H1 (cell line): ENCODE results near the gene C16orf95. TPM values are rescaled to one million over a fixed set of nuclear protein-coding genes. Genes with fewer than 3 reads are reported as not detected.

ENCODE experiments used
- CTCF ChIA-PET: fragments of 300-600 bp; sonication (Branson Sonifier 250); formaldehyde crosslinking; loops from one replicate; lab custom pipeline; 2021; ENCODE audit not compliant: partially characterized antibody; lab: Charles Lee
- POLR2A ChIA-PET: fragments of 300-600 bp; sonication (Branson Sonifier 250); formaldehyde crosslinking; loops from one replicate; lab custom pipeline; 2021; ENCODE audit warnings: inconsistent platforms; ENCODE audit not compliant: partially characterized antibody; lab: Charles Lee
- DNase-seq, 2 experiments: peaks; one replicate each; pipeline versions ENCODE4 v3.0.0 to v3.0.0-alpha.2; 2010 to 2022; ENCODE audit warnings: low spot score in 2 of 2, low read depth in 1 of 2, mixed read lengths in 1 of 2
- FAIRE-seq: peaks from 2 replicates; lab custom pipeline; 2011; peaks lifted over from hg19 to GRCh38; lab: Jason Lieb, UNC
- H2AFZ ChIP-seq: 2 replicates; pipeline ENCODE4 v1.8.1; 2012; ENCODE audit warnings: low read length, inconsistent platforms
- H2AK5ac ChIP-seq: 2 replicates; pipeline ENCODE4 v1.6.1; 2013; ENCODE audit warnings: low read depth, low read length
- H2BK120ac ChIP-seq: replicated peaks from 2 replicates; pipeline ENCODE3; 2013; ENCODE audit warnings: low read depth, low read length, inconsistent platforms
- H2BK12ac ChIP-seq: 2 replicates; pipeline ENCODE4 v1.6.1; 2013; ENCODE audit warnings: low read depth, low read length
- H2BK15ac ChIP-seq: 2 replicates; pipeline ENCODE4 v1.6.1; 2013; ENCODE audit warnings: low read length
- H2BK20ac ChIP-seq: 2 replicates; pipeline ENCODE4 v1.6.1; 2013; ENCODE audit warnings: low read length
- H2BK5ac ChIP-seq: 2 replicates; pipeline ENCODE4 v1.6.1; 2013; ENCODE audit warnings: low read depth, low read length
- H3K14ac ChIP-seq: 2 replicates; pipeline ENCODE4 v1.6.1; 2013; ENCODE audit warnings: inconsistent platforms; ENCODE audit not compliant: insufficient read length
- H3K18ac ChIP-seq: 2 replicates; pipeline ENCODE4 v1.6.1; 2013; ENCODE audit warnings: low read length; ENCODE audit errors: extremely low read depth
- H3K23ac ChIP-seq: 2 replicates; pipeline ENCODE4 v1.6.1; 2013; ENCODE audit warnings: inconsistent platforms; ENCODE audit not compliant: insufficient read length
- H3K23me2 ChIP-seq: 2 replicates; pipeline ENCODE4 v1.6.1; 2013; ENCODE audit warnings: low read depth, low read length
- H3K27ac ChIP-seq: 2 replicates; pipeline ENCODE4 v1.6.1; 2011; ENCODE audit warnings: low read depth, low read length, inconsistent platforms
- H3K27me3 ChIP-seq, 4 experiments: replicated peaks in 1 of 4; 1 replicate in 1 of 4; 2 replicates in 3 of 4; pipeline versions ENCODE4 v1.6.1 to v1.8.1; 2011 to 2013; ENCODE audit warnings: low read length in 3 of 4, mild to moderate bottlenecking in 3 of 4, inconsistent platforms in 2 of 4, mixed read lengths in 2 of 4, moderate library complexity in 1 of 4; ENCODE audit not compliant: control insufficient read depth in 3 of 4, insufficient read depth in 3 of 4; ENCODE audit errors: extremely low read depth in 1 of 4
- H3K36me3 ChIP-seq, 4 experiments: 2 replicates each; pipeline versions ENCODE4 v1.6.1 to v1.8.1; 2011 to 2013; ENCODE audit warnings: mild to moderate bottlenecking in 4 of 4, low read length in 3 of 4, moderate library complexity in 2 of 4, control low read depth in 1 of 4, inconsistent platforms in 1 of 4; ENCODE audit not compliant: insufficient read depth in 4 of 4, control insufficient read depth in 2 of 4
- H3K4ac ChIP-seq: replicated peaks from 2 replicates; pipeline ENCODE3; 2013; ENCODE audit warnings: low read length, low read depth, mixed read lengths, inconsistent platforms; ENCODE audit not compliant: insufficient read length
- H3K4me1 ChIP-seq, 4 experiments: replicated peaks in 1 of 4; 1 replicate in 1 of 4; 2 replicates in 3 of 4; pipeline versions ENCODE4 v1.6.1 to v1.8.1; 2011 to 2013; ENCODE audit warnings: low read length in 3 of 4, inconsistent platforms in 2 of 4, mixed read lengths in 1 of 4; ENCODE audit not compliant: insufficient read depth in 4 of 4, control insufficient read depth in 3 of 4
- H3K4me2 ChIP-seq, 2 experiments: 2 replicates each; pipeline versions ENCODE4 v1.6.1 to v1.8.1; 2011 to 2013; ENCODE audit warnings: low read depth in 2 of 2, low read length in 2 of 2, control low read depth in 1 of 2, inconsistent platforms in 1 of 2, mild to moderate bottlenecking in 1 of 2; ENCODE audit not compliant: insufficient read depth in 1 of 2
- H3K4me3 ChIP-seq, 4 experiments: fragments of 200-600, 300-600 bp in 1 of 4; sonication (generic), shearing (Covaris generic), sonication (Bioruptor Twin) in 1 of 4; 2 replicates each; pipeline versions ENCODE4 v1.5.1 to v1.8.1; 2011 to 2016; ENCODE audit warnings: low read length in 4 of 4, low read depth in 3 of 4, control low read depth in 2 of 4, inconsistent platforms in 2 of 4, mild to moderate bottlenecking in 2 of 4, mixed read lengths in 1 of 4, moderate library complexity in 1 of 4; ENCODE audit not compliant: insufficient read depth in 2 of 4; ENCODE audit errors: extremely low read depth in 1 of 4
- H3K56ac ChIP-seq: replicated peaks from 2 replicates; pipeline ENCODE3; 2013; ENCODE audit warnings: low read depth, mild to moderate bottlenecking, mixed read lengths, low read length, inconsistent platforms; ENCODE audit not compliant: insufficient read length
- H3K79me1 ChIP-seq: 2 replicates; pipeline ENCODE4 v1.6.1; 2013; ENCODE audit warnings: low read depth, low read length, control low read depth
- H3K79me2 ChIP-seq, 2 experiments: 2 replicates each; pipeline versions ENCODE4 v1.6.1 to v1.8.1; 2012 to 2013; ENCODE audit warnings: low read length in 2 of 2, mild to moderate bottlenecking in 2 of 2, inconsistent platforms in 1 of 2; ENCODE audit not compliant: insufficient read depth in 2 of 2, control insufficient read depth in 1 of 2
- H3K9ac ChIP-seq, 4 experiments: replicated peaks in 1 of 4; 1 replicate in 1 of 4; 2 replicates in 3 of 4; pipeline versions ENCODE4 v1.6.1 to v1.8.1; 2011 to 2013; ENCODE audit warnings: low read depth in 3 of 4, low read length in 3 of 4, control low read depth in 2 of 4, mild to moderate bottlenecking in 2 of 4, moderate library complexity in 2 of 4, inconsistent platforms in 1 of 4; ENCODE audit errors: extremely low read depth in 1 of 4
- H3K9me3 ChIP-seq, 2 experiments: 2 replicates each; pipeline versions ENCODE4 v1.6.1 to v1.8.1; 2012 to 2013; ENCODE audit warnings: mild to moderate bottlenecking in 2 of 2, moderate library complexity in 2 of 2, control low read depth in 1 of 2, inconsistent platforms in 1 of 2, low read depth in 1 of 2, low read length in 1 of 2, mixed read lengths in 1 of 2; ENCODE audit not compliant: insufficient read depth in 2 of 2
- H4K20me1 ChIP-seq, 2 experiments: replicated peaks in 1 of 2; 2 replicates each; pipeline versions ENCODE3 to v1.8.1; 2011 to 2013; ENCODE audit warnings: inconsistent platforms in 2 of 2, low read length in 2 of 2, mild to moderate bottlenecking in 1 of 2; ENCODE audit not compliant: insufficient read depth in 2 of 2, control insufficient read depth in 1 of 2
- H4K5ac ChIP-seq: 2 replicates; pipeline ENCODE4 v1.6.1; 2013; ENCODE audit warnings: low read length, low read depth, mixed read lengths, inconsistent platforms; ENCODE audit not compliant: insufficient read length
- H4K8ac ChIP-seq: 2 replicates; pipeline ENCODE4 v1.8.0; 2013; ENCODE audit warnings: mild to moderate bottlenecking, moderate library complexity, low read length, inconsistent platforms; ENCODE audit not compliant: insufficient read depth; ENCODE audit errors: extremely low read depth
- H4K91ac ChIP-seq: replicated peaks from 2 replicates; pipeline ENCODE3; 2013; ENCODE audit warnings: low read length, mixed read lengths, inconsistent platforms; ENCODE audit not compliant: insufficient read length
- HDAC2 ChIP-seq, 2 experiments: fragments of 300-600 bp in 1 of 2; sonication (generic) in 1 of 2; IDR thresholded peaks; 2 replicates each; pipeline ENCODE4 v1.6.1; 2011 to 2012; ENCODE audit warnings: low read depth in 2 of 2, low read length in 2 of 2, mild to moderate bottlenecking in 2 of 2, moderate library complexity in 2 of 2, borderline replicate concordance in 1 of 2, inconsistent platforms in 1 of 2
- KDM1A ChIP-seq: fragments of 200-600, 300-600 bp; sonication (generic); IDR thresholded peaks from 2 replicates; pipeline ENCODE4 v1.7.1; 2016; ENCODE audit warnings: mild to moderate bottlenecking, low read length, borderline replicate concordance
- WGBS, 2 experiments: shearing (Covaris generic) in 1 of 2; methylation state at CpG; one replicate each; pipeline versions ENCODE4 v1.1.6 to v1.1.7; 2013 to 2015; ENCODE audit warnings: low lambda C conversion rate in 2 of 2, mixed read lengths in 2 of 2, inconsistent platforms in 1 of 2, low coverage in 1 of 2, missing lambda C conversion rate in 1 of 2; ENCODE audit not compliant: insufficient replicate concordance in 2 of 2, insufficient coverage in 1 of 2, insufficient read length in 1 of 2; ENCODE audit errors: extremely low coverage in 1 of 2, missing lambda C conversion rate in 1 of 2; 5-methylcytosine and 5-hydroxymethylcytosine counted together
- polyA plus RNA-seq, 7 experiments: library from polyadenylated mRNA; depleted of rRNA in 3 of 7; stranded (reverse) in 5 of 7; unstranded in 2 of 7; fragments of >200 nt in 5 of 7; fragments of 200-250 nt in 2 of 7; gene quantifications; 1 replicate in 5 of 7; 2 replicates in 1 of 7; 4 replicates in 1 of 7; pipeline versions ENCODE4 v1.2.1 to v1.2.3, GENCODE V29; 2011 to 2013; ENCODE audit warnings: missing spikeins in 2 of 7, mixed read lengths in 2 of 7
- total RNA-seq: library from RNA; stranded (reverse); fragmentation: NEBNext Ultra II Directional; extraction: Animal tissue kit (Norgen Biotek cat#: 25700); gene quantifications from 2 replicates; pipeline ENCODE4 v1.2.1, GENCODE V29; 2021

C16orf95 gene
- total and polyA plus RNA-seq, 2 of the 8 experiments (the other 6 are each of a cell fraction or from before 2014, with no cell fraction given), result 5.0 to 5.4 TPM

- Histone ChIP-seq H3K9ac (no peak overlapping the region), H2BK15ac (no peak overlapping the region), H3K4me2 (no peak overlapping the region), H3K79me1 (no peaks in the 10 kb centered on the region), H4K91ac (no peak overlapping the region), H3K36me3 (no peaks in the 10 kb centered on the region; a peak in 1 of 8 replicates), H3K79me2 (peaks cover 0 to 12% of the 10 kb centered on the region in 2 experiments; a peak in 2 of 4 replicates), H3K14ac (no peak overlapping the region), H3K4me3 (no peak overlapping the region), H4K8ac (no peak overlapping the region), H3K56ac (no peak overlapping the region), H3K27ac (no peak overlapping the region), H2BK5ac (no peak overlapping the region), H2BK20ac (no peak overlapping the region), H3K23ac (no peak overlapping the region), H2BK12ac (no peak overlapping the region), H3K23me2 (peaks cover 5% of the 10 kb centered on the region; the same call in 1 of the 2 replicates), H2AK5ac (no peak overlapping the region), H3K27me3 (no peaks in the 10 kb centered on the region), H4K20me1 (no peaks in the 10 kb centered on the region), H3K18ac (no peak overlapping the region), H2BK120ac (no peak overlapping the region), H3K9me3 (no peaks in the 10 kb centered on the region), H3K4ac (no peak overlapping the region), H4K5ac (no peak overlapping the region), H3K4me1 (peaks cover 0 to 6% (median 5%) of the 10 kb centered on the region in 4 experiments; a peak in 6 of 7 replicates), H2AFZ (no peak overlapping the region)
- CTCF ChIA-PET, result interaction anchor here (0.5 to 1.1 kb wide), 5 partner anchors 13 to 179 kb away, joined by 3 to 4 read pairs (median 3); no protein-coding TSS in a partner anchor
- POLR2A ChIA-PET, result interaction anchor here (0.6 to 0.7 kb wide), 2 partner anchors 40 to 76 kb away, joined by 3 read pairs; no protein-coding TSS in a partner anchor
- DNase-seq (no peak), FAIRE-seq (no peak)
- WGBS, 2 experiments, result 79 to 100% methylated on average over 2 to 20 of the region's 20 CpGs
- no peak for TF ChIP-seq HDAC2 (IDR thresholded peaks at IDR 0.05; ENCODE audit: borderline replicate concordance in 1 of 2, low read depth in 2 of 2, low read length in 2 of 2)
- no peak for TF ChIP-seq KDM1A
Measured at GRCh38 chr16:87321336-87322107, 4.3 kb upstream of the C16orf95 start.
